Astrocyte of the hippocampus (primary cell): Measurements from ENCODE around the gene TEAD4.
"Not testable (repeated sequence)": the region's sequence is repeated elsewhere in the genome, so short reads cannot be mapped to it uniquely, and the experiment has no call there.

Source experiments
- DNase-seq: peaks from one replicate; pipeline ENCODE4 v3.0.0; 2011; ENCODE audit warnings: low read depth, low spot score

The TEAD4 gene

DNA sequence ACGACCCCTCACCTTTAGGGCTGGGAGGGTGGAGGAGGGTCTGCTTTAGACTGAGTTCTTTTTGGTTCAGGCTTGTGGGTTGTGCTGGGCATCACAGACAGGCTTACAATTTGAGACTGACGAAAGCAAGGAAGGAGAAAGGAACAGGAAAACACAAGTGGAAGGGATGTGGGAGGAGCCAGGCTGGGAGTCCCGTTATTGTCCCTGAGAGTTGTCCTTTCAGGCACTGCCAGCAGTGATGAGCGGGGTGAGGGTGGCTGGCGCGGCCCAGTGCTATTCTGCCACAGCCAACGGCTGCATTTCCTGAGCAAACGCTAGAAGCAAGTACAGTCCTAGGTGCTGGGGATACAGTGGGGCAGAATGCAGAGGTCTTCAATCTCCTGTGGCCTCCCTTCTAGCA is 88.8 kb downstream of the TEAD4 start:
- DNase-seq, result no peak

DNA sequence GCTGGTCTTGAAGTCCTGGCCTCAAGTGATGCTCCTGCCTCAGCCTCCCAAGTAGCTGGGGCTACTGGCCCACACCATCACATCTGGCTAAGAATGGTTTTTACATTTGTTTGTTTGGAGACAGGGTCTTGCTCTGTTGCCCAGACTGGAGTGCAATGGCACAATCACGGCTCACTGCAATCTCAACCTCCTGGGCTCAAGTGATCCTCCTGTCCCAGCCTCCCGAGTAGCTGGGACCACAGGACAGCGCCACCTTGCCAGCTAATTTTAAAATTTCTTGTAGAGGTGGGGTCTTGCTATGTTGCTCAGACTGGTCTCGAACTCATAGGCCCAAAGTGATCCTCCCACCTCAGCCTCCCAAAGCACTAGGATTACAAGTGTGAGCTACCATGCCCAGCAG is 89.3 kb downstream of the TEAD4 start:
- DNase-seq, result no peak

DNA sequence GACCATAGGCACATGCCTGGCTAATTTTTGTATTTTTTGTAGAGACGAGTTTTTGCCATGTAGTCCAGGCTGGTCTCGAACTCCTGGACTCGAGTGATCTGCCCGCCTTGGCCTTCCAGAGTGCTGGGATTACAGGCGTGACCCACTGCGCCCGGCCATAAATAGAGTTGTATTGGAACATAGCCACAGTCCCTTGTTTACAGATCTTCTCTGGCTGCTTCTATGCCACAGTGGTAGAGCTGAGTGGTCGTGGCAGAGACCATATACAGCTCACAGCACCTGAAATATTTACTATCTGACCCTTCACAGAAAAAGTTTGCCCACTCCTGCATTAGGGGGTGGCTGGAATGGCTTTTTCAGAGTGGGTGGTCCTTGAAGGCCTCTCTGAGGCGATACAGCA is 90.0 kb downstream of the TEAD4 start:
- no peak for DNase-seq

DNA sequence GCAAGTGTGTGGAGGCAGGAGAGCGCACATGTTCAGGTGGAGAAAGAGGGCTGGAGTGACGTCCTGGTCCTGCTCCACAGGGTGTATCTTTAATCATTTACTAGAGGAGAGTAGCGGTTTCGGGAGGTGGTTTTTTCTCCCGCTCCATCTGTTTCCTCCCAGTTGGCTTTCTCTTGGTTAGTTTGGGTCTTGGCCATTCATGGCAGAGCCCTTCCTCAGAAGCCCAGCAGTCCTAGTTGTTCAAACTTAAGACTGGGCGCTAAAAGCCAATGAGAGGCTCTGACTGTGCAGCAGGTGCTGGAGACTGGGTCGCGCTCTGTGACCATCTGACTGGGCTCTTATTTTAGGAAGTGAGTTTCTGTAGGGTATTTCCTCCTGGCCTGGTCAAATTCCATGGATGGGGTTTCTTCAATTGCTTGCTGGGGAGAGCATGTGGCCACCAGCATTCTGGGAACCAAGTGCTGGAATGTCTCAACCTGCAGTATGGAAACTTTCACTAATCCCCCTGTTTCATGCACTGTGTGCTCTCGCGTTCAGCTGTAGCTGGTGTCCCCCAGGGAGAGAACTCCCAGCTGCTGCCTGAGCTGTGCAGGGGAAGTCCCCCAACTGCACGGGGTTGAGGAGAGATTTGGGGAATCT is 90.5 kb downstream of the TEAD4 start:
- DNase-seq, result no peak

DNA sequence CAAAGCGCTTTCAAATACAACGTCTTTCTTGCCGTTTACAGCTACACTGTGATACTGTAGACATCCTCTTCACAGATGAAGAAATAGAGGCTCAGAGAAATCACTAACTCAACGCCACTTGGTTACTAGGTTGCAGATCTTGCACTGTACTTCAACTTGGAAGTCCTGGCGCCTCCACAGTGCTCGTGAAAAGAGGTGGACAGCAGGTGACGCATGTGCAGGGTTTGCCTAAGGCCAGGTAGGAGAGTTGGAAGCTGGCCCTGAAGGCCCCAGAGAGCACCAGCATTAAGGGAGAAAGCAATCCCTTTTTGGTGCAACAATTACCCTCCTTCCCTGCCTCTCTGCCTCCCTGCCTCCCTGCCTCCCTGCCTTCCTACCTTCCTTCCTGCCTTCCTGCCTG is 95.2 kb downstream of the TEAD4 start:
- no peak for DNase-seq

DNA sequence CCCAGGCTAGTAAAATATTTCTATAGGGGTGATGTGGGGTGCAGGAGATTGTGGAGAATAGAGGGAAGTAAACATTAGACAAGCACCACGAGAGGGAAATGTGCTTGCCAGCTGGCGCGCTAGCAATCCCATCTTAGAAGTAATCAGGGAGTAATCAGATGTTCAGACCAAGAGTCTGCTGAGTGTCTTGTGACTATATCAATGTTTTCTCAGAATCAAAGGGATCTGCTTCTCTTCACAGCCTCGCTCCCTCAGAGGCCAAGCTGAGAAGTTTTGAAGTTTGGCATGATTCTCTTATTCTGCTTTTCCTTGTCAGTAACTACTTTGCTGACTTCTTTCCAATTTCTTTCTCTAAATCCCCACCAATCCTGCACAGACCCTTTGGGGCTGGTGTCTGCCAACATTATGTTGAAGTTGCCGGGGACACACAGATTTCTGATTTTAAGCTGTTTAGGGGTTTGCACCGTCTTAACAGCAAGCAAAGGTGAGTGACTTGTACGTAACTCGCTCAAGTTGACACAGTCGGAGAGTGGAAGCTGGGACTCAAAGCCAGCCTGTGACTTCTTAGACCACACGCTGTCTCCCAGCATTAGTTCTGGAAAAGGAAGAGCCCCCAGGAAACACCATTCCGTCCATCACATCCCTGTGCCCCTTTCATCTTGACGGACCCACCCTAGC is 96.0 kb downstream of the TEAD4 start:
- no peak for DNase-seq

DNA sequence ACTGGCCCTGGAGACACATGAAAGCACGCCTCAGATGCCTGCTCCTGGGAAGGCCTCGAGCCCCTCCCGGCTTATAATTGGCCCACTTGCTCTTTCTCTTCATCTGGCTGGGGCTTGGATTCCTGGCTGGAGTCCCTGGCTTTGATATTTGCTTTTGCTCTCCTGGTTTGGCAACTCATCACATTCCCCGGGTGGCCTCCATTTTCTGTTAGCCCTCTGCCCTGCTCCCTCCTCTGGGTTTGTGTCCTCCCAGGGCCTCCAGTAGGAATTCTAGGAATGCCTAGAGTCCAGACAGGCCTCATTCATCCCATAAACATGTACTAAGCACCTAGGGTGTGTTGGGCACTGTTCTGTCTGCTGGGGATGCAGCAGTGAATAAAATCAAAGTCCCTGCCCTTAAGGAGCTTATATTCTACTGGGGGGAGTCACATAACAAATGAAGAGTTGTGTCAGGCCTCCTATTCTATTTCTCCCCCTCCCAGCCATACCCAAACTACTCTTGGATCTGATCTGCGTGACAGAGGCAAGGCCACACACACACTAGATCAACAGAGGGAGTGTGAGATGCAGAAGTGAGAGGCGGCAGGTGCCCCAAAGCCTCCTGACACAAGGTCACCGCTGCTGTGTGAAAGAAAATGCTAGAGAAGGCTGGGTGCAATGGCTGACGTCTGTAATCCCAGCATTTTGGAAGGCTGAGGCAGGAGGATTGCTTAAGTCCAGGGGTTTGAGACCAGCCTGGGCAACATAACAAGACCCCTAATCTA is 96.7 kb downstream of the TEAD4 start:
- DNase-seq, result peak; percentile 80

DNA sequence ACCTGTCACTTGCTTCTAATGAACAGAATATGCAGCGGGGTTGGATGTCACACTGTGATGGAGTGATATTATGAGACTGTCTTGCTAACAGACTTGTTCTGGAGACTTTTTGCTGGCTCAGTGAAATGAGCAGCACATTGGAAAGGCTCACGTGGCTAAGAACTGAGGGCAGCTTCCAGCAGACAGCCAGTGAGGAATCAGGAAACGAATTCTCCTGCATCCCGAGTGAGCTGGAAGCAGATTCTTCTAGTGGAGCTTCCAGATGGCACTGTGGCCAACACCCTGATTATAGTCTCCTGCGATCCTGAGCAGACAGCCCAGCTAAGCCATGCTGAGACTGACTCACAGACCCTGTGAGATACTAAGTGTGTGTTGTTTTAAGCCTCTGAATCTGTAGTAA is 101.9 kb downstream of the TEAD4 start:
- DNase-seq, result peak; percentile 45

DNA sequence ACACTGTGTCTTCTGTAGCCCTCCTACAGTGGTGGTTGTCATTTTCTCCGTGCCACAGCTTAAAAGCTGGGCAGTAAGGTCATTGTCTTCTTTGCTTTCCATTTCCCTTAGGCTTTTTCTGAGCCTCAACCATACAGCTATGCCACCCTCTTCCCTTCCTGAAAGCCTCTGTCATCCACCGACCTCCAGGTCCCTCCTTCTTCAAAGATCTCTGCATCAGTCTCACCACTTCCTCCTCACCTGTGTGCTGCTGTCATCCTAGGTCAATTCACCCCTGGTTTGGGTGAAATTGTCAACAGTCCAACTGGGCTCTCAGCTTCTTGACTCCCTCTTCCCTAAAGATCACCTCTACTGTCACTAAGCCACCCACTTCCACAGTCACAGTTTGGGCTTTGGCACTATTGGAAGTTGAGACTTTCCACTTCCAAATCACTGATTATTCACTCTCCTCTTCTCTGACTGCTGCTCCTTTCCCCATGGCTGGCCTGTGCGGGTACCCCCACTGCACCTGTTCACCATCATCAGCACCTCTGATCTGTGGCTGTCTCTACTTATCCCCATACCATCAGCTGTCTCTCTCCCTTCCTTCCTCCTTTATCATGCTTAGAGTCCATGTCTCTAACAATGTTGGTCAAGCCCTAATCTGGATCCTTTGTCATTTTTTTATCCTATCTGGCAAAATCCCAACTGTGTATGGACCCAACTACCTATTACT is 102.5 kb downstream of the TEAD4 start:
- DNase-seq, result no peak

DNA sequence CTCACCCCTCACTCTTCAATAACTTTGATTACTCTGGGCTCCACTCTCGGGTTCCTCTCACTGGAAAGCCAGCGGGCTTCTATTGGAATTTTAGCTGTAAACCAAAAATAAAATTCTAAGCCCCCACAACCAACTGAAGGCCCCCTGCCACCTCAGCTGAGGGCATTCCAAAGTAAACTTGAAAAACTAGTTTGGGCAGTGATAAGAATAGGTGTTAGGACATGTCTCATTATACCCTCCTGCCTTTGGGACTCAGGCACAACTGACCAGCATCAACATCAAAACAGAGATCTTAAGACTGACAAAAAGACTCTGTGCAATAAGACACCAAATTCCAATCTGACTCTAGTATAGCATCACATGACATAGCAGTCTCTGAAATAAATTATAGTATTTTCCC is 106.1 kb downstream of the TEAD4 start:
- DNase-seq, result no peak

DNA sequence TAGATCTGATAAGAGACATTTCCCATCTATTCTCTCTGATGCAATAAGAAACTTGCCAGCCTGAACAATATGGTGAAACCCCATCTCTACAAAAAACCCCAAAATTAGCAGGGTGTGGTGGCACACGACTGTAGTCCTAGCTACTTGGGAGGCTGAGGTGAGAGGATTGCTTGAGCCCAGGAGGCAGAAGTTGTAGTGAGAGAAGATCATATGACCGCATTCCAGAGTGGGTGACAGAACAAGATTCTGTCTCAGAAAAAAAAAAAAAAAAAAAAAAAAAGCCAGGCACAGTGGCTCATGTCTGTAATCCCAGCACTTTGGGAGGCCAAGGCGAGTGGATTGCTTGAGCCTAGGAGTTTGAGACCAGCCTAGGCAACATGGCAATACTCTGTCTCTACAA is 106.6 kb downstream of the TEAD4 start:
- not testable (repeated sequence) for DNase-seq

DNA sequence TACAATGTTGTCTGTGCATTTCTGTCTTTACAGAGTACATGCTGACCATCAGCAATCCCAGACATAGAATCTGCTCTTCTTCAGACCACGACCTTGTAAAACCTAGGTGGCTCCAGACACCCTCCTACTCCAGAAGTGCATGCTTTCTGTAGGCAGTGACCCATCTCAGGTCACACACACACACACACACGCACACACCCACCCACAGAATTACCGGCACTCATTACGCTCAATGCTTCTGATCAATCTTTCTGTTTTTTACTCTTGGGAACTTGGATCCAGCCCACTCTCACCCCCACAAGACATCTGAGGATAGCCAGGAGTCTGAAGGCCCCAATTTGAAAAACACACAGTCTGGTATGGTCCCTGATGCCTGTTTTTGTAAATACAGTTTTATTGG is 110.5 kb downstream of the TEAD4 start:
- DNase-seq, result no peak

DNA sequence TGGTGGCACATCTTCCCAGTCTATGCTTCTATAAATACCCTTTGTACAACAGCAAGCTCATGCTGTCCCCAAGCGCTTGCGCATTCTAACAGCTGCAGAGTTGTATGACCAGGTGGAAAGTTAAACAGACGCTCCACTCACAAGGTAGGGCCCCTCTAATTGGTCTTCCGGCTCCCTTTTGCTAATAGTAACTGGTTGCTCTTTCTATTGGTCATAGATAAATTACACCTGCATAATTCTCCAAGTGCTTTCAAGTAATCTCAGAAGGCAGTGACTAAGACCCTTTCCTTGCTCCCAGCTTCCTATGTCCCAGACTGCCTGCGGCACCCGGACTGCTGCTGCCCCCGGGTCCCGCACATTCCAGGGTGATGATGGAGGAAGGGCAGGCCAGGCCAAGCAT is 111.9 kb downstream of the TEAD4 start:
- peak; percentile 39 for DNase-seq

DNA sequence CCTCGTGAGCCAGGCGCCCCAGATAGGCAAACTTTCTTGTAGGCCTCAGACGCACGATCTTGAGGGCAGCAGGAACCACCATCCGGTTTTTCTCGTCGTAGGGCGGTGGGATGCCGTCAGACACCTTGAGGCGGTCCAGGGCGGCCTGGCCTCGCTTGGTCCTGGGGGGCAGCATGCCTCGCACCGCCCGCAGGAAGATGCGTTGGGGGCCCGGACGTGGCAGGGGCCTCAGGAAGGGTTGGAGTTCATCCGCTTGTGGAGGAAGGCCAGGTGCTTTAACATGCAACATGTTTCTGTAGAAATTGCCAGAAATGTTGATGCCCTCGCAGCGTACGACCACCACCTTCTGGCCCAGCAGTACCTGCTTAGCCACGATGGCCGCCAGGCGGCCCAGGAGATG is 112.5 kb downstream of the TEAD4 start:
- no peak for DNase-seq

DNA sequence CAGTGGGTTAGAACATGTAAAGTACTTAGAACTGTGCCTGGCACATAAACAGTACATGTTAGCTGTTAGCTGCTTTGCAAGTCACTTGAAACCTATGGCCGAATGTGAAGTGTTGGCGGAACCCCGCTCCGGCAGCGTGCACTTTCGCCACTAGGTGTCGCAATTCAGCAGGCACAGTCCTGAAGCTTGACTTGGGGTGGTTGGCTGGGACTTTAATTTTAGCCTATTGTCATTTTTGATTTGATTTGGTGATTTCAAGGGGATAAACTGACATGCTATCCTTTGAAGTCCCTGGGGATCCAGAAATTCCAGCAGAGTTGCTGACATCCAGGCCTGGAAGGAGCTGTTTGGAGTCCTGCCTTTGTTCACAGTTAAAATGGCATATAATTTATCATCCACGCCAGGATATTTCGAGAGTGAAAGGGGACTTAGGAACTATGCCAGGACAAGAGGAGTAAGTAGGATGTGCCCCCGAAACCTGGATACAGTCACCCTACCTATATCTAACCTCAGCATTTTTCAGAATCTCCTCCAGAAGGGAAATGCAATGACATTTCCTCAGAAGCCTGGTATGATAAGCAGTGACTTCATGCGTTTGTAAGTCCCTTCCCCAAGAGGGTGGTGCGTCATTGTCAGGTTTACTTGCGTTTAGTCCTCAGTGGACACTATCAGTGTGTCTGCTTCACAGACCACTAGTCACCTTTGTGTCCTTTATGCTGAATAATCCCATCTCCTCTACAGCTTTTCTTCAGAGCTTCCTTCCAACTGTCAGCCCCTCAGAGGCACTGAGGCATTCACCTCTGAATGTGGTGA is 114.4 kb downstream of the TEAD4 start:
- peak; percentile 92 for DNase-seq

DNA sequence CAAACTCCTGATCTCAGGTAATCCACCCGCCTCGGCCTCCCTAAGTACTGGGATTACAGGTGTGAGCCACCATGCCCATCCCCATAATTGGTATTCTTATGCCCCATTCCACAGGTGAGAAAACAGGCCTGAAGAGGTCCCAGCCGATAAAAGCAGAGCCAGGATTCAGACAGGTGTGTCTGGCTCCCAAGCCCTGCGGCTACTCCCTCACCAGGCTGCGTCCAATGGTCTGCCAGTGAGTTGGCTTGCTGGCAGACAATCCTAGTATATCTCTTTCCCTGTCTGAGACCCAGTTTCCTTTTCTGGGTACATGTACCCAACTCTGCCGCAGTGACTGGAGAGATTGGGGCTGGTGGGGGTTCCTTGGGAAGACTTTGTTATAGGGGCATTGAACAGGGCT is 116.1 kb downstream of the TEAD4 start:
- no peak for DNase-seq

DNA sequence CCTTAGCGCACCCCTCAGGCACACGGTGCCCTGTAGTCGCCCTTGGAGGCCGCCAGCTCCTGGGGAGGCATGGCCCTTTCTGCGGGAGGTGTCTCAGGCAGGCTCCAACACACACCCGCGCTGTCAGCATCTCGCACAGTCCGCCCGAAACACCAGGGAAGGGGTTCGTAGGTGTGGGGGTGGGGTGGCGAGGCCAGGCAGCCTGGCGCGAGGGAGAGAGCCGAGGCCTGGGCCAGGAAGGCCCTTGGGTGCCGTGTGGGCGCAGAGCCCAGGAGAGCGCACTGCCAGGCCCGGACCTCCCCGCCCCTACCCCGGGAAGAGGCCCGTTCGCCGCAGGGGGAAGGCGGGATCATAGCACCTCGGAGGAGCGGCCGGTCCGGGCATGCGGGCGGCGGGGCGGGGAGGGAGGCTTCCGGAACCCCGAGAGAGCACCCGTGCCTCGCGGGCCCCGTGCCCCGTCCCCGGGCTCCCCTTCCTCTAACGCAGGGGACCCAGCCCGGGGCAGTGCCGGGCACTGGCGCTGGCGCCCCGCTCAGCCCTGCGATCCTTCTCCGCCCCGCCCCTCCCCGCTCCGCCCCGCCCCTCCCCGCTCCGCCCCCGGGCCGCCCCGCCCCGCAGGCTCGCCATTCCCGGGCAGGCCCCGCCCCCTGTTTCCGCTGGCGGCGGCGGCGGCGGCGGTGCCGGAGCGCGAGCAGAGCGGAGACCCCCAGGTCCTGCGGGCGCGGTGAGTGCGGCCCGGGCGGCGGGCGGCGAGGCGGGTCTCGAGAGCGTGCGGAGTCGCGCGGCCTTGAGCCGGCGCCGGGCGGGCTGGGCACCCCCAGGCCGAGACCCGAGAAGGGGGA is 117.8 kb downstream of the TEAD4 start, which contains the start of gene TSPAN9:
Gene TSPAN9, plus strand, starts transcription at position 650 of the 842 bp plus-strand sequence. CDS start 123,815 bp downstream, outside the sequence.
- DNase-seq, result peak; percentile 86

DNA sequence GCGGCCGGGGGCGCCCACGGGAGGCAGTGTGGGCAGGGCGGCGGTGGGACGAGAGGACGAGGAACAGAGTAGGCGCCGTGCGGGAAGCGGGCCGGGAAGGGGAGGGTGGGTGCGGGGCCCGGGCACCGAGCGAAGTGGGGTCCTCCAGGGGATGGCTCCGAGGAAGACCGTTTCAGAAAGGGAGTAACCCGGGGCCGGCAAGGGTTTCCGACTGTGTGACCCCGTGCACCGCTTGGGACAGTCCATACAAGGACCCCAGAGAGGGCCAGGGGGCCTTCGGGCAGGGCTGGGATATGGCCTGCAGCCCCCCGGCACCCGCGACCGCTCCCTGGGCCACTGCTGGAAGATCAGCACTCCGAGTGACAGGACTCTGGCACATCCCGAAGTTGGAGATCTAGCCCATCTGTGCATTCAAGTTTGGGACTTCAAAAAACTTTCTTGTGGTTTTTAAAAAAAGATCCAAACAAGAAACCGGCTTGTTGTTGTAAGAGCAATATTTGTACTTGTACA is 118.4 kb downstream of the TEAD4 start:
- DNase-seq, result peak; percentile 49

DNA sequence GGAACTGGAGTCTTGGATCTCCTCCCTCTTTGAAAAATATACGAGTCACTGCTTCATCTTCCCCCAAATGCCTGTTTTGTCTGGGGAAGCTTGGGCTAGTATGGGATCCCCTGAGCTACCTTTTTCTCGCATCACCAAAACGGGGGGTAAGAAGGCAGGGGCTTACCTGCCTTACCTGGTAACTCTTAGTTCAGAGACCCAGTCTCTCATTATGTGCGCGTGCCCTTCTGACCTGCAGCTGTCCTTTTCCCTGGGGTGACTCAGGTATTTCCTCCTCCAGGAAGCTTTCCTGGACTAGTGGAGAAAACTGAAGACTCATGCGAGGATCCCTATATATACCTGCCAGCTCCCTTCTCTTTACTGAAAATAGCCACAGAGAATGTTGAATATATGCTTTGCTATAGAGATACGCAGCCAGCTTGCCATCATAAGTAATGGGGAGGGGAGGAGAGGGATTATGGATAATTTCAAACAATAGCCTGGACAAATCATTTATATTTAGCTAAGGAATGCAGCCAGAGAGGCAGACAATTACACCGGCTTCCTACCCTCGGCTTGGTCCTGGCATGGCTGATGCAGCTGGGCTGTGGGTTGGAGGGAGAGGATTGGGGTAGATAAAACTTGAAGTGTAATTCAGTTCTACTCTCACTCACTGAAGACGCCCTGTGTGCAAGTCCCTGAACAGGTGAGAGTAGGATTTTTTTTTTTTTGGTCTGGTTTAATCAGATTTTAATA is 119.1 kb downstream of the TEAD4 start:
- DNase-seq, result no peak
